Measurements from ENCODE around the gene RB1.

GRCh38 chr13:48518083-48518482, 214.5 kb downstream of the RB1 start:
- no peak for TF ChIP-seq EZH2 (IDR thresholded peaks at IDR 0.05; ENCODE audit: borderline replicate concordance, low read length)
- no peak for TF ChIP-seq CTCF (IDR thresholded peaks at IDR 0.05; ENCODE audit: low read length)
